ENCODE data around the gene PROC.

GRCh38 chr2:127421871-127422558, 3.8 kb downstream of the PROC start:
- TF ChIP-seq EZH2 (IDR thresholded peaks at IDR 0.05) (no peak), POLR2AphosphoS5 (IDR thresholded peaks at IDR 0.05; ENCODE audit: borderline replicate concordance, low read depth, low read length) (no peak), FOXP2 (optimal IDR thresholded peaks at IDR 0.05; ENCODE audit: control extremely low read depth, extremely low read length, insufficient read depth) (no peak)
